Tibial artery (tissue), 4 donors: Measurements from ENCODE around the gene PCGF1.

Source experiments
- DNase-seq, 2 donors: peaks; one replicate each; pipeline ENCODE4 v3.0.0-alpha.2; 2019
- H3K27ac ChIP-seq, 2 donors: fragments of 200-600 bp; sonication (generic) in 1 of 2; 1 replicate in 1 of 2; 2 replicates in 1 of 2; pipeline ENCODE4 v1.5.1; 2018 to 2019; ENCODE audit warnings: mild to moderate bottlenecking in 1 of 2
- H3K27me3 ChIP-seq, 2 donors: fragments of 200-600 bp; sonication (generic) in 1 of 2; one replicate each; pipeline versions ENCODE4 v1.5.1 to v1.6.0; 2016 to 2019
- H3K36me3 ChIP-seq, 3 donors: fragments of 200-600 bp; sonication (generic) in 2 of 3; one replicate each; pipeline ENCODE4 v1.5.1; 2016 to 2019; ENCODE audit warnings: mild to moderate bottlenecking in 2 of 3
- H3K4me1 ChIP-seq, 4 donors: fragments of 200-600 bp; sonication (generic) in 2 of 4; 1 replicate in 3 of 4; 2 replicates in 1 of 4; pipeline ENCODE4 v1.5.1; 2016 to 2019
- H3K4me3 ChIP-seq, 2 donors: fragments of 200-600 bp; sonication (generic) in 1 of 2; 1 replicate in 1 of 2; 2 replicates in 1 of 2; pipeline ENCODE4 v1.5.1; 2018 to 2019; ENCODE audit warnings: mild to moderate bottlenecking in 2 of 2
- H3K9me3 ChIP-seq, 3 donors: fragments of 200-600 bp; sonication (generic) in 1 of 3; one replicate each; pipeline ENCODE4 v1.5.1; 2016 to 2019
- CTCF ChIP-seq, 2 experiments: fragments of 200-600 bp in 1 of 2; fragments of 450-650 bp in 1 of 2; IDR thresholded peaks; one replicate each; pipeline ENCODE4 v1.5.1; 2017 to 2019; ENCODE audit warnings: antibody characterized with exemption in 2 of 2, mild to moderate bottlenecking in 1 of 2, moderate library complexity in 1 of 2
- intact Hi-C: fragments of 100-400 bp; cut with DNase I; formaldehyde crosslinking; loops from one replicate; pipeline ENCODE4 v1.15.0; 2023; ENCODE audit warnings: low total_unique reads

The PCGF1 gene

DNA sequence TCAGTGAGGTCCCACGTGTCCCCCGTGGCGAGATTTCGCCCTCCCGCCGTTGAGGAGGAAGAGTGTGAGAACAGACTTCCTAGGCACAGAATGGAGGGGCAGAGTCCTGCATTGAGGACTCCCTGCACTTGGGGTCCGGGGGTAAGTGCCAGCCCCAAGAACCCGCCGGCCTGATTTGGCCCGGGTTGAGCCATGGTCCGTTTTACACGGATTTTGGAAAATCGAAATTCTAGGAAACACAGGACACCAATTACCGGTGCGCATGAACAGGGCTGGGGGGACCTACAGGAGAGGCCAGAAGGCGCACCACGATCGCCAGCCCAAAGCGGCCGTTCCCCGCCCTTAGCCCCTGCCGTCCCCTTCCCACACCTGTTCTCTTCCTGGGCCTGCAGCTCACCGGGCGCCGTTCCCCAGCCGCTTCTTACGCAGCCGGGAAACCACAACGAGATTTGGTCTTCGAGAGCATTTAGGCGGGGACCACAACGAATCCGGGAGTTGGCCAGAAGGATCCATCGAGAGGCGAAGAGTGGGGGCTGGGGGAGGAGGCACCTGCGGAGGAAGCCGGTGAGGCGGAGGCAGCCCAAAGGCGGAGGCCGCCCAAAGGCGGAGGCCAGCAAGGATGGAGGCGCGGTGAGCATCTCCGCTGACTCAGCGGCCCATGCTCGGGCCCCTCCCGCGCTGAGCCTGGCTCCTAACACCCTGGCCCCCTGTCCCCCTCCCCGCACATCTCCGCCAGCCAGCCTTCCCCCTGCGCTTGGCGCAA, 6.3 kb upstream of the PCGF1 start:
- no peak for TF ChIP-seq CTCF (IDR thresholded peaks at IDR 0.05)
- intact Hi-C loops: no loop called here
- Histone ChIP-seq H3K36me3 (no peaks in the 10 kb centered on the region), H3K27me3 (peaks cover 20 to 91% of the 10 kb centered on the region in 2 donors), H3K4me1 (peaks cover 0 to 31% (median 28%) of the 10 kb centered on the region in 4 donors), H3K27ac (no peak overlapping the region), H3K4me3 (peak overlapping the region in 1 of 2 donors; percentile 19), H3K9me3 (no peaks in the 10 kb centered on the region)
- DNase-seq: no peak

DNA sequence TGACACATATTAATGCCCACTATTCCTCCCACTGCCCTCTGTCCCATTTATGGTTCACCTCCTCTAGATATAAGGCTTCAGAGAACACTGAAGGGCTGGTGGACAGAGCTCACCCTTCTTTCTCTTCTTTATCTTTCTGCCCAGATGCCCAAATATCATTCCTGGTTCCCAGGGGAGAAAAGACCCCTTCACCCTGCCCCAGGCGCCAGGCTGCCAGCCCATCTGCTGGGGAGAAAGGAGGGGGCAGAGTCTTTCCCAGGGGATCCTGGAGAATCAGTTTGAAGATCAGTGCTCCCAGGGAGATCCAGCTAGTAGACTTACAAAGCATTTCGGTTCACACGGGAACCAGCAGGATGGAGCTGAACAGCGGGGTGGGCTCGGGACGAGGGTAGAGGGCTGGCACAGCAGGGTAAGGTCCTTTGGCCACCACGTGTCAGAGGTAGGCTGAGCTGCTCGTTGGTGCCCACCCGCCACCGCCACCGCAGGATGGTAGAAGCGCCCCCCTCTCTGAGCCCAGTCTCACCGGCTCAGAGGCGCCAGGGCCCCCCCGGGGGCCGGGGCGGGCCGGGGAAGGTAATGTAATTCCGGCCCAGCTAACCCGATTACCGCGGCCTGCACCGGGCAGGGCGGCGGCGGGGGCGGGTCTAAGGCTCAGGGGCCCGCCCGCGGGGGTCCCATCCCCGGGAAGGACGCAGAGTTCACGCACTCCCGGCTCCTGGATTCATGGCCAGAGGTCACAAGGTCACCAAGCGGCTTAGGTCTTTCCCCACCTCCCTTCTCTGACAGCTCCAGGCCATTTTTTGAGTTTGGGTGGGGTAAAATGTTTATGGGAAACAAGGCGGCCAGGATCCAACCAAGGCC, 5.5 kb upstream of the PCGF1 start:
- intact Hi-C loops: no loop called here
- Histone ChIP-seq H3K27me3 (peaks cover 17 to 88% of the 10 kb centered on the region in 2 donors), H3K36me3 (no peaks in the 10 kb centered on the region), H3K9me3 (no peaks in the 10 kb centered on the region), H3K27ac (no peak overlapping the region), H3K4me1 (peaks cover 0 to 35% (median 30%) of the 10 kb centered on the region in 4 donors), H3K4me3 (no peak overlapping the region)
- TF ChIP-seq CTCF (IDR thresholded peaks at IDR 0.05): no peak
- no peak for DNase-seq

GRCh38 chr2:74511104-74511989, 3.9 kb upstream of the PCGF1 start:
- TF ChIP-seq CTCF (IDR thresholded peaks at IDR 0.05): no peak
- Histone ChIP-seq H3K9me3 (no peaks in the 10 kb centered on the region), H3K27me3 (peaks cover 17 to 71% of the 10 kb centered on the region in 2 donors), H3K4me1 (peaks cover 0 to 43% (median 35%) of the 10 kb centered on the region in 4 donors), H3K36me3 (peaks cover 0 to 3% (median under 1%) of the 10 kb centered on the region in 3 donors), H3K27ac (no peak overlapping the region), H3K4me3 (no peak overlapping the region)
- intact Hi-C loops: no loop called here
- no peak for DNase-seq

DNA sequence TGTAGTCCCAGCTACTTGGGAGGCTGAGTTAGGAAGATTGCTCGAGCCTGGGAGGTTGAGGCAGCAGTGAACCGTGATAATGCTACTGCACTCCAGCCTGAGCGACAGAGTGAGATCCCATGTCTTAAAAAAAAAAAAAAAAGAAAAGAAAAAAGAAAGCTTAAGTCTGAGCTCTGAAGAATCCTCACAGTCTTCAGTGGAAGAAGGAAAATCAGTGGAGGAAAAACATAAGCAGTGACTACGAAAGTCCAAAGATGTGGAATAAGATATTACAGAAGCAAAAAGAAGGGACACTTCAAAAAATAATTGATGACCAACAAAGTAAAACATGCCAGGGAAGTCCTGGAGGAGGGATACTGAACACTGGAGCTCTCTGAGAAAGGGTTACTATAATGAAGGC, 2.8 kb upstream of the PCGF1 start:
- no peak overlapping the region for H3K4me3 ChIP-seq
- peaks cover 6 to 13% (median 11%) of the 10 kb centered on the region in 3 donors for H3K36me3 ChIP-seq
- DNase-seq: no peak
- intact Hi-C loops: no loop called here
- H3K27ac ChIP-seq: no peak overlapping the region
- peaks cover 0 to 43% (median 34%) of the 10 kb centered on the region in 4 donors for H3K4me1 ChIP-seq
- H3K9me3 ChIP-seq: no peaks in the 10 kb centered on the region
- H3K27me3 ChIP-seq: peaks cover 17 to 61% of the 10 kb centered on the region in 2 donors
- TF ChIP-seq CTCF (IDR thresholded peaks at IDR 0.05): no peak

DNA sequence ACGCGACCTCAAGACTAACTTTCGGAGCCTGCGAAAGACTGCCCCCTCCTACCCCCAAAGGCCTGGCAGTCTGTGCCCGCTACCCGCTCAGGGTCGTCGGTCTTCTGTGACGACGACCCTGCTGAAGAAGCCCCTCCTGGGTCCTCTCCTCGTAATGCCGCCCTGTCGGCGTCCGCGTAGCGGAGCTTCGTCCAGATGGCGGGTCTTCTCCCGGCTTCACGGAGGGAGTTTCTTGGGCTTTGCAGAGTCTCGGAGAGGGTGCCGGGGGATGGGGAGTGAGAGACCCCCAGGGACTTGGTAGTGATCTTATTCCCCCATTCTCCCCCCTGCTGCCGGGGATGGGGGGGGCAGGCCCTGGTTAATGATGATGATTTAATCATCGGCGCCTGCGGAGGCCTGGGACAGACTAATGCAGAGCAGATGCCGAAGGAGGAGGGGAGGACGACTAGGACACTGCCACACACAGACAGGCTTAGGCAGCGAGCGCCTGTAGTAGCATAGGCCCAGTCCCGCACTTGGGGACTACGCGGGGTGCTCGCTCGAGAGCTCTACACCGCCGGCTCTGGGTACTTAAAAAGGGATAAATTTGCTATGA, 528 bp upstream of the PCGF1 start:
- peak; percentile 24 to 65 for DNase-seq
- Histone ChIP-seq H3K27ac (peak overlapping the region; percentile 94 to 97), H3K27me3 (peaks cover 3 to 43% of the 10 kb centered on the region in 2 donors), H3K4me1 (peaks cover 0 to 38% (median 26%) of the 10 kb centered on the region in 4 donors), H3K9me3 (no peaks in the 10 kb centered on the region), H3K4me3 (peak overlapping the region; percentile 66 to 80), H3K36me3 (peaks cover 13 to 24% (median 13%) of the 10 kb centered on the region in 3 donors)
- no peak for TF ChIP-seq CTCF (IDR thresholded peaks at IDR 0.05)
- intact Hi-C loops: no loop called here
